DLD1 (cell line): Measurements from ENCODE around the gene GRID1.

Experiments used
- in situ Hi-C: cut with HindIII; loops from 2 replicates; pipeline ENCODE4 v1.10.0; 2017; ENCODE audit warnings: low sequenced_read_pairs

Gene GRID1

DNA sequence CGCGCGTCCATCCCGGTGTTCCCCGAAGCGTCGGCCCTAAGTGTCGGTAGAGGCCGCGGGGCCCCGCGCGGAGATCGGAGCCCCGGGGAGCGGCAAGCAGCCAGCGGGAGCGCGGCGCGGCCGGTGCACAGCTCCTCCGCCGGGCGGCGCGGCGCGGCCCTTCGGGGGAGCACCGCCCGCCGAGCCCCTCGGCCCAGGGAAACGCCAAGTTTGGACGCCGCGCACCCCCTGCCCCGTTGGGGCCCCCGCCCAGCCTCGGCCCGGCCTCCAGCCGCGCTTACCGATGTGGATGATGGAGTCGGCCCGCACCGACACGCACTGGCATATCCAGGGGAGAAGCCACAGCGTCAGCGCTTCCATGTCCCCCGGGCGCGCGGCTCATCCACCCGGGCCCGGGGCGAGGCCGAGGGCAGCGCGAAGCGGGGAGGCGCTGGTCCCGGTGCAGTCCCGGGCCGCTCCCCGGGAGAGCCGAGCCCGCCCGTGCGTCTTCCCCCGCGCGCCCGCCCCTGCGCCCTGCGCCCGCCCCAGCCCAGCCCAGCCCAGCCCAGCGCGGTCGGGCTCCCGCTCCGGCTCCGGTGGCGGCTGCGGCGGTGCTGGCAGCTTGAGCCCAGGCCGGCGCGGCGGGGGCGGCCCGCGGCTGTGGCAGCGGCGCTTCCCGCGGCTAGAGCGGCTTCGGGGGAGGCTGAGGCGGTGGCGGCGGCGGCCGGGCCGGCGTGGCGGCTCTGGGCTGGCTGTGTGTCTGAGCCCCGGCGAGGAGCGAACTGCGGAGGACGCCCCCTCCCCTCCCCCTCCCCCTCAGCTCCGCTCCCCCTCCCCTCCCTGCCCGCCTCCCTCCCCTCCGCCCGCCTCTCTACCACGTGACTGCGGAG is at the start of gene GRID1:
Gene GRID1, minus strand, starts transcription at position 763 of the 869 bp plus-strand sequence.
- in situ Hi-C loops: no loop called here

GRCh38 chr10:86415583-86415982 is 49.0 kb upstream of the GRID1 start:
- in situ Hi-C loops: no loop called here

DNA sequence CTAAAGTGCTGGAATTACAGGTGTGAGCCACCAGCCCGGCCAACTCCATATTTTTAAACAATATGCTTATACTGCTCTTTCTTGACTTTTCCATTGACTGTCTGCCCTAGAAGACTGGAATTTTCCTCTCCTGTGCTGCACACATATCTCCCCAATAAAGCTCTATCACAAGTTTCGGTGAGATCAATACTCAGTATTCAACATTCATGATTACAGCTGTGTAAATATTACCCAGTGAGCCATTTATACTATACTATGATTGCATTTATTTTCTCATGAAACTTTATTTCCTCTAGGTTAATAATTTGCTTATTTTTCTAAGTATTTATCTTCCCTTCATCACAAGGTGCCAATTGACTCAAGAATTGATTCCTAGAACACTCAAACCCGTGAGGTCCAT is 48.5 kb upstream of the GRID1 start:
- in situ Hi-C loops: no loop called here

DNA sequence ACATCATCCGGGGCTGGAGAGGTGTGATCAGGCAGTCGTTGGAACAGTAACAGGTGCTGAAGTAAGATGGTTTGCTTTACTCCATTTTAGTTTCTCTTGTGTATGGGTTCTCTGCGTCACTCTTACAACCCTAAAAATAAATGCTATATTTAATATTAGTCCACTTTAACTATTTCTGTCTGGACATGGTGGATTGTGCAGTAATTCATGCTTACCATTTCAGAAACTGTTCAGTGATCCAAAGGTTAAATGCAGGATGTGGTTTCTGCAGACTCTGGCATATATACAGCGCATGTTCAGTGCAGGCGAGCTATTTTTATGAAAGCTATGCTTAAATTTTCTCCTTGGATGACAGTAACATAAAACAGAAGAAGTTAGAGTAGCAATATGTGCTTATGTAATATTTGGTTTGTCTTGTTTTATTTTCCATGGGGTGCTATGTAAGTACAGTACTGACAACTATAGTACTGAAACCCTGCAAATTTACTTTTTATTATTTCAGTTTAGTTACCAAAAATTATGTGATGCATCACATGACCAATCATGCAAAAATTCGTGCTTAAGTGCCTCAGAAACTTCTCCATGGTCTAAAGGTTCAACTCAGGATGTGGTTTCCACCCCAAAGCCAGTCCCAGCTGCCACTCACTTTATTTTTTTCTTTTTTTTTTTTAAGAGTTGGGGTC is 46.6 kb upstream of the GRID1 start:
- in situ Hi-C loops: no loop called here

- in situ Hi-C loops: no loop called here
Observed at GRCh38 chr10:86411852-86412560, 45.4 kb upstream of the GRID1 start.

- in situ Hi-C loops: no loop called here
Observed at GRCh38 chr10:86411281-86411841, 44.8 kb upstream of the GRID1 start.

DNA sequence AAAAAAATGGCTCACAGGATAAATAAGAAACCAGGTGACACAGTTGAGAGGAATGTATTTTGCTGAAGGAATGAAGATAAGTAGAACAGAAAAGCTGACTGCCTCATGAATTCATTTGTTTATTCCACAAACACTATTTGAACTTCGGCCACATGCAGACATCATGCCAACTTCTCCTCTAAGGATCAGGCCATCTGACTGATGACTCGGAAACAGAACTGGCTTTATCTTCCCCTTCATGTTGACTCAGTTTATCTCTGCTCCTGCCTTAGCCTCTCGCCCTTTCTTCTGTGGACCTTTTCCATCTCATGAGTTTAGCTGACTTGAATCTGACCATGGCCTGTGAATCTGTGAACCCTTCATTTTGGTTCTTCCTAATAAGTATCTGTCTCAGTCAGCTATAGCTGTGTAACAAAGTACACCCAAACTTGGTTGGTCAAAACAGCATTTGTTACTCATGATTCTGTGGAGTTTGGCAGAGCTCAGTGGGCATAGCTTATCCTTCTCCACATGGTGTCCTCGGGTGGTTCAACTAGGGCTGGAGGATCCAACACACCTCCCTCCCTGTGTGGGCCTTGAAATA is 44.0 kb upstream of the GRID1 start:
- in situ Hi-C loops: no loop called here

- in situ Hi-C loops: no loop called here
Observed at GRCh38 chr10:86409183-86409582, 42.6 kb upstream of the GRID1 start.

GRCh38 chr10:86403183-86403797 is 36.7 kb upstream of the GRID1 start:
- in situ Hi-C loops: no loop called here

DNA sequence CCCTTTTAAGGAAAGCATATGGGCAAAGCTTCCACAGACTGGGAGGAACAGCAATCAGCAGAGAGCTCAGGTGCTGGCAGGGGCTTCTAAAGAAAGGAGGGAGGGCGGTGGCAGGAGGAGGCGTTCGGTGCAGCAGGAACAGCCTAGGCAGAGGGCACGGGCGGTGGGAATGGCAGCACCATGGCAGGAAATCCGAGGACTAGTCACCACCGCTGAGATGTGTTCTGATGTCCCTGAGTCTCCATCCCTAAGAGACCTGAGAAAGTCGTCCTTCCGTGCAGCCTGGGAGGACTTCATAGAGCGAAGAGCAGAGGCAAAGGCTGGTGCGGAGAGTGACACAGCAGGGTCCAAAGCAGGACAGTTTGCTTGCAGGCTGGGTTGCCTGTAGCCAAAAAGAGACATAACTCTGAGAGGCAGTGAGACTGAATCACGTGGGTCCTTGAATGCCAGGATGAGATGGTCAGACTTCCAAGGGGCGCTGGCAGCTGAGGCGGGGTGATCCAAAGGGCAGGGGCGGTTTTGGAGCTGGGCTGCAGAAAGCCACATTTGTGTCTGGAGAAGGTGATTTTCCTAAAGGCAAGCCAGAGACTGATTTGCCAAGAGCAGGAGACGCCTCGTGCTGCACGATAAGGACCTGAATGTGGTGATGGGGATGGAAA is 35.8 kb upstream of the GRID1 start:
- in situ Hi-C loops: no loop called here

GRCh38 chr10:86401588-86402282 is 35.1 kb upstream of the GRID1 start:
- in situ Hi-C loops: no loop called here

GRCh38 chr10:86400705-86401587 is 34.4 kb upstream of the GRID1 start:
- in situ Hi-C loops: no loop called here

GRCh38 chr10:86399879-86400704 is 33.5 kb upstream of the GRID1 start:
- in situ Hi-C loops: no loop called here

DNA sequence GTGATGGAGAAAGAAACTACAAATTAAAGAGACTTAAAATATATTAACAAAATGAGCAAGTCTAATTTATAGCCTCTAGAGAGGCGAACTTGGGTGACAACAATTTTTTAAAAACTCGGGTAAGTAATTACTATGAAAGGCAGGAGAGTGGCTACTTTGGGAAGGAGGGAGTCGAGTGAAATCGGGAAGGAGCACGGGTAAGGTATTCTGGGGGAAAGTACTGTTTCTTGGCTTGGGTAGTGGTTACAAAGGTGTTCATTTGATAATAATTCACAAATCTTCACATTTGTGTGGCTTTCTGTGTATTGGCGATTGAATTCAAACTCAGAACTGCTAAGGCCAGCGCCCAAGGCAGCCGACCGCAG is 32.9 kb upstream of the GRID1 start:
- in situ Hi-C loops: no loop called here

DNA sequence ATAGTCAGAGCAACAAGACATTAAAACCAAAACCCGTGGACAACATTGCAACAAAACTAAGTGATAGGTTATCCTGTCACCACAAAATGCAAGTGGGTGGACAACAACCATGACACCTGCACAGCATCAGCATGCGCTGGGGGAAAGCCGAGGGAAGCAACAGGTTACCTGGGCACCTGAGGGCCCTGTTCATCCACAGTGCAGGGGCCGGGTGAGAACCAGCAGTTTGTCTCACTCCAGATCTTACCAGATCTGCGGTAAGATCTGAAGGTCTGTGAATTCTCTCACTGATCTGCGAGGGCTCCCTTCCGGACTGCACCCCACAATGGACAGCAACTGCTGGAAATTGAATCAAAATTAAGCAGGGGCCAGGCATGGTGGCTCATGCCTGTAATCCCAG is 30.5 kb upstream of the GRID1 start:
- in situ Hi-C loops: no loop called here

DNA sequence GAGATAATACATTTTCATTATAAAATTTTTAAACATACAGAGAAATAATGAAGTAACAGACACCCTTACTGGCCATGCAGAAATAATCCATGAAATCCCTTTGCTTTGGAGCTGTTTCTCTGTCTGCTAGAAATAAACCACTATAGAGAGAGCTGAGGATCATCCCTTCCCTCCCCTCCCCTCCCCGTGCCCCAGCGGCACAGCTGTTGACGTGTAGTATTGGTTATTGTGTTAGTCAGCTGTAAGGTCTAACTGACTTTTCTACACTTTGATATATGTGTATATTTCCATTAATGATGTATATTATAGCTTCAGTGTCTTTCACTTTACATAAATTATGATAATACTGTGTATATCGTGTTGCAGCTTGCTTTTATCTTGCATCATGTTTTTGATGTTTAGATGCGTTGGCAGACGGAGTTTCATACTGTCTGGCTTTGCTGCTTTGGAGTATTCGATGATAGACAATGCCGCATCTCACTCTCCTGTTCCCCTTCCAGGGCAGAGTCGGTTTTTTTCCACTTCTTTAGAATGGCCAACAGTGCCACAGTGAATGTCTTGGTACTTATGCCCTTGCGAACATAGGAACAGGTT is 27.4 kb upstream of the GRID1 start:
- in situ Hi-C loops: no loop called here

- in situ Hi-C loops: no loop called here
Observed at GRCh38 chr10:86393362-86393761, 26.8 kb upstream of the GRID1 start.
